Fibroblast of peridontal ligament (primary cell): ENCODE results near the gene MBOAT7.
A peak's percentile ranks its signal among the peaks of the same experiment; 100 is the strongest.

ENCODE experiments used
- DNase-seq: peaks from one replicate; pipeline ENCODE4 v3.0.0-alpha.2; 2010; ENCODE audit errors: extremely low read depth

The MBOAT7 gene

DNA sequence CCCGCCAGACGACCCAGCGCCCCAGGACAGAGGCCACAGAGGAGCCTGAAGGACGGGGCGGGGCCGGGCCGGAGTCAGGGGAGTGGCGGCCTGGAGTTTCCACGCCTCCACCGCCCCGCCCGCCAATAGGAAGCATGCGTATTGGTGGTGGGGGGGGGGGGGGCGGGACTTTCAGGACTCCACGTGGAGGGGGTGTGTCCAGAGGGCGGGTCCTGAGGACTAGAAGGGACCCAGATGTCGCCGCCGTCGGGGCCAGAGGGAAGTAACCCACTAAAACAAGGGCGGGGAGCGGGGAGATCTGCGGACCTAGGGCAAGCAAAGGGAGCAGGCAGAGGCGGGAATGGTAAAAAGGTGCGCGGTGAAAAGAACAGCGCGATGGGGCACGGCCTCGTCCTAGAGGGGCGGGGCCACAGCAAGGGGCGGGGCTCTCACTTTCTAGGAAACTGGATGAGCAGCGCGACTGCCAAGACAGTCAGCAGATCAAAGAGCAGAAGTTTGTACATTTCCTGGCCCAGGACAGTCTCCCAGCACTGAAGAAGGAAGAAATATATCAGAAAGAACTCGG, 27.1 kb downstream of the MBOAT7 start:
- DNase-seq, result peak; percentile 27

DNA sequence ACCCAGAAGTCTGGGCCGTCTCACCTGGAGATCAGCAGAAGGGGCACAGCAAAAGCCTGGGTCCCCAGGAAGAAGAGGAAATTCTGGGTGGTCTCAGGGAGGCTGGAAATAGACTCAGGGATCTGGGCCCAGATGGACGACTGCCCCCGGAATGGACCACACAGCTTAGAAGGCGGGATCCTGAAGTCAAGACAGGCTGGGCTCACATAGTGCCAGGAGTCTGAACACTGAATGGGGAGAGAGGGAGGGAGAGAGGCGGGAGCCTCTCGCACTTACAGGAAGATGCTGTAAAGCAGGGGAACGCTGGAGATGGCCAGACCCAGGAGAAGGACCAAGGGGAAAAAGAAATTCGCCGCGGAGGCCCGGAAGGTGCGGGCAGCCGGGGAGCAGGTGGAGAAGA, 28.5 kb downstream of the MBOAT7 start:
- DNase-seq, result no peak

DNA sequence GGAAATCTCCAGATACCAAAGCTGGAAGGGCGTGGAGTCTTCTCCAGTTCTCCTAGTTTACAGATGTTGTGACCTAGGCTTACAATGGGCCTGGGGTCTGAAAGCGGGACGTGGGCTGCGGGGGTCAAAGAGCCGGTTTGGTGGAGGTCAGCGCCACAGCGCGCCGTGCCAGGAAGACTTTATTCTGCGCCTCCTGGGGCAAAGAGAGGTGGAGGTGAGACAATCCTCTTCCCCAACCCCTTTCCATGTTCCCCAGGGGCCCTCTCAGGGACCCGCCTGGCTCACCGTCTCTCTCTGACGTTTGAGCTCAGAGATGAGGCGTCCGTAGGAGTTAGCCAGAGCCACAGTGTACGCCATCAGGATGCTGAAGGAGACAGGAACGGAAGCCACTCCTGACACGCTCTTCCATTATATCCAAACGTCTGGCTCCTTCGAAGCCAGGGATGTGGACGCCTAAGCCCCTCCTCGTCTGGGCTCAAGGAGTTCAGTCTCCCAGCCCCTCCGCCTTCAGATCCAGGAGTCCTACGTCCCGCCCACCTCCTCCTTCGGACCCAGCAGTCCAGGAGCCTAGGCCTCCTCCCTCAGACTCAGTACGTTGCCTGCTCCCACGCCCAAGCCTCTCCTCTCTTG, 29.1 kb downstream of the MBOAT7 start:
- peak; percentile 18 for DNase-seq

DNA sequence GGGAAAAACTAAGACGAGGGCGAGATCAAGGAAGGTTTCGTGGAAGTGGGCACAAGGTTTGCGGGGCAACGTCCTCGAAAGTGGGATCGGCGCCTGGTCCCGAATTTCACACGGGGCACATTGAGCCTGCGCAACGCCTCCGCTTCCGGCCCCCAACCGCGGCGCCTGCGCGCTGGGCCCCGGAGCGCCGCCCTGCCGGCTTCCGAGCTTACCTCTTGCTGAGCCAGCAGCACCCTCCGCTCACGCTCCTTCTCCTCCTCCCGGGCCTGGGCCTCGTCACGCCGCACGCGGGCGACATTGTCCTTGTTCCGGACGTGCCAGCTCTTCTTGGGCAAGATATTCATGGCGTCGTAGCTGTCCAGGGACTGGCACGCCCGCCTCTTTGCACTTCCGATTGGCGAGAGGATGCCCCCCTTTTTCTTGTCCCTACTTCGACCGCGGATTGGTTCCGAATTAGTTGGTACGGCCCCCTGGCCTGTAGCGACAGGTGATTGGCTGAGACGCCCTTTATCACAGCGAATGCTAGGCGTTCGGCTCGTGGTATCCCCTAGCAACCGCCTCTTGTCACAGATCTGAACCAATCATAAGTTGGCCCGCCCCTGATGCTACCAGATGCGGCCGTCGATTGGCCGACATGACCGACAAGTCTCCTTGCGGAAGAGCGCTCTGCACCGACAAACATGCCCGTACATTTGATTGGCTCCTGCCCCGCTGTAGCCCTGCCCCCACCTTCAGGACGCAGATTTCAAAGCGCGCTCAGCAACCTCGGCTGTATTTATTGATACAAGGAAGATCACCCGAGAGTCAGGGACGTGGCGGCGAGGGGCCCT, 29.8 kb downstream of the MBOAT7 start, which contains the start of gene LENG1:
Gene LENG1 (minus strand): TSS at position 370 of the 830 bp plus-strand sequence. CDS start 26 bp downstream, at position 344.
- DNase-seq, result peak; percentile 100

DNA sequence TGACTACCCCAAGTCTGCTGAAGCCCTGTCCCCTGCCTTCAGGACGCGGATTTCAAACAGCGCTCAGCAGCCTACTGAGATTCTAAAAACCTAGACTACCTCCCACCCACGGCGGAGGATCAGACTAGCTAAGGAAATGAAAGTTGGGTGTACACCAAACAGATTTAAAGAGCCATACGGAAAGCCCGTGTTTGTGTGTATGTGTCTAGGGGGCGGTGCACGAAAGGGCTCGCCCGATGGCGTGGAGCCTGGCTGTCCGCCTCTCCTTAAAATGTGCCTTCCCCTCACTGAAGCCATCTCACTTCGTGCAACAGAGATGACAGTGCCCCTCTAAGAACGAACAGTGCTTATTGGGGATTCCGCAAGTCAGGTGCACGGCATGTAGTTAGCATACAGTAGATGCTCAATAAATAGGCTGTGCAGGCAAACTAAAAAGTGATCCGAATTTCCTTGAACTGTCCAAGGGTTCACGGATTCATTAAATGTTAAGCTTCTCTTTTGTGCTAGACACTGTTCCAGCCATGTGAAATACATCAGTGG, 30.5 kb downstream of the MBOAT7 start:
- peak; percentile 36 for DNase-seq

DNA sequence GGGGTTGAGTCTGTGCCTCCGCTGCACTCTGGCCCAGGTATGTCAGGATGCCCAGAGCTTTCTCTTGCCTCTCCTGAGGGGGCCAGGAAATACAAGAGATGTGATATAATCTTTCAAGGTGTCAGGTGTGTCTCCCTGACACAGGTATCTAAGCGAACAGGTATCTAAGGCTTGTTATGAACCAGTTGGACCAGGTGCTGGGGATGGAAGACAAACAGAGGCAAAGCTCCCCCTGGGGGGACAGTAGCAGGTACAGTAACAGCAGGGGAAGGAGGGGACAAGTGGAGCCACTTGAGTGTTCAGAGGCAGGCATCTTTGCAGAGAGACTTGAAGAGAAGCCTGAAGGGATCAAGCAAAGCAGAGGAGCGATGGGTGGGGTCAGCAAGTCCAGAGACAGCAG, 32.4 kb downstream of the MBOAT7 start:
- no peak for DNase-seq

GRCh38 chr19:54156490-54156889, 32.9 kb downstream of the MBOAT7 start:
- no peak for DNase-seq

GRCh38 chr19:54155694-54156093, 33.7 kb downstream of the MBOAT7 start:
- DNase-seq, result no peak

- DNase-seq, result peak; percentile 17
These were observed 34.6 kb downstream of the MBOAT7 start for GRCh38 chr19:54154603-54155345.

GRCh38 chr19:54153731-54154326, 35.6 kb downstream of the MBOAT7 start:
- DNase-seq, result no peak

- DNase-seq, result peak; percentile 34
These were observed 36.4 kb downstream of the MBOAT7 start for GRCh38 chr19:54152878-54153524.

GRCh38 chr19:54152267-54152666, 37.1 kb downstream of the MBOAT7 start:
- DNase-seq, result no peak

DNA sequence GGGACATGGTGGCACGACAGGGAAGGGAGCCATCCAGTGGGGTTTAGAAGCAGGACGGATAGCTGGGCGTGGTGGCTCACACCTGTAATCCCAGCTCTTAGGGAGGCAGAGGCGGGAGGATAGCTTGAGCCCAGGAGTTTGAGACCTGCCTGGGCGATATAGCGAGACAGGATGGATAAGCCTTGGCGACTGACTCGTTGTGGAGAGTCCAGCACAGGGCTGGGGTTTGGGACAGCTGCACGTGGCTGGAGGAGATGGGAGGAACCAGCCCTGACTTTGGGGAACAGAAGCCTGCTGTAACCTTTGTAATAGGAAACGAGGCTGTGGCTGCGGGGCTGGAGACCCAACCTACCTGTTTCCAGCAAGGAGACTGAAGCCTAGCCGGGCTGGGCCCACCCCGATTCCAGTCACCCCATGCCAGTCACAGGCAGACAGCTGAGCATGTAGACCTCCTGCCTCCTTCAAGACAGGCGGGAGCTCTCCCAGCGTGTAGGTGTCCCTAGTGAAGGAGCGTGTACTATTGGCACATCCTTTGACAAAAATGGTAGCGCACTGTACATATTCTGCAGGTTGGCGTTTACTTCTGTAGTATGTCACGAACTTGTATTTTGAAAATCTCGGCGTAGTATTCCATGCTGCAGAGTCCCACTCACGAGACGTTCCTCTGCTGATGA, 37.9 kb downstream of the MBOAT7 start:
- no peak for DNase-seq

DNA sequence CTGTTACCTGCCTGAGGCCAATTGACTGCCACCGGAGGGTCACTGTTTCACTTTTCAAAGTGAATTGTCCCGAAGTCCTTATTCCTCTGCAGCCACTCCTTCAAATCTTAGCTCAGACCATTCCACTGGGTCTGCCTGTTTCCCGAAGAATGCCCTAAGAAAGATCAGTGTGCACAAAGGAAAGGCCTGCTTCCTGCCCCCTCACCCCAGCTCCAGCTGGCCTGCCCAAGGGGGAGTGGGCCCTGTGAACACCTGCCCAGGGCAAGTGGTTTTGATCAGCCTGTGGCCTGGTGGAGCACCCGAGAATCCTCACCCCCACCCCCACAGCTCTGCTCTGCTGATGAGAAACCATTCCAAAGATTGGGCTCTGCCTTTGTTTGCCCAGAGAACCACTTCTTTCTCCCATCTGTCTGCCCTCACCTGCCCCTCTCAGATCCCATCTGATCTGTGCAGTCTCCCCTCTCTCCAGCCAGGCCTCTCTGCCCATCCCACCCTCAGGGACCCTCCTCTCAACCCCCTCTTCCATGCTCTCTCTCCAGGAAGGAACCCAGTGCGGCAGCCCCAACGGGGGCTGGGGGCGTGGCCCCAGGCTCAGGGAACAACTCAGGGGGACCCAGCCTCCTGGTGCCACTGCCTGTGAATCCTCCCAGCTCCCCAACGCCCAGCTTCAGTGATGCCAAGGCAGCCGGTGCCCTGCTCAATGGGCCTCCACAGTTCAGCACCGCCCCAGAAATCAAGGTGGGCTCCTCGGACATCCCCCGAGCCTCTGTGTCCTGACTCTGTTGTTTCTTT, 40.2 kb downstream of the MBOAT7 start:
- DNase-seq, result no peak

DNA sequence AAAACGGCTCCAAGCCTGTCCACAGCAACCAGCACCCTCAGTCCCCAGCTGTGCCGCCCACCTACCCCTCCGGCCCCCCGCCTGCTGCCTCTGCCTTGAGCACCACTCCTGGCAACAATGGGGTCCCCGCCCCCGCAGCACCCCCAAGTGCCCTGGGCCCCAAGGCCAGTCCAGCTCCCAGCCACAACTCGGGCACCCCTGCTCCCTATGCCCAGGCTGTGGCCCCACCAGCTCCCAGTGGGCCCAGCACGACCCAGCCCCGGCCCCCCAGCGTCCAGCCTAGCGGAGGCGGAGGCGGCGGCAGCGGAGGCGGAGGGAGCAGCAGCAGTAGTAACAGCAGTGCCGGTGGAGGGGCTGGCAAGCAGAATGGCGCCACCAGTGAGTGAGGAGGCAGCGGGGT, 41.2 kb downstream of the MBOAT7 start:
- DNase-seq, result no peak

DNA sequence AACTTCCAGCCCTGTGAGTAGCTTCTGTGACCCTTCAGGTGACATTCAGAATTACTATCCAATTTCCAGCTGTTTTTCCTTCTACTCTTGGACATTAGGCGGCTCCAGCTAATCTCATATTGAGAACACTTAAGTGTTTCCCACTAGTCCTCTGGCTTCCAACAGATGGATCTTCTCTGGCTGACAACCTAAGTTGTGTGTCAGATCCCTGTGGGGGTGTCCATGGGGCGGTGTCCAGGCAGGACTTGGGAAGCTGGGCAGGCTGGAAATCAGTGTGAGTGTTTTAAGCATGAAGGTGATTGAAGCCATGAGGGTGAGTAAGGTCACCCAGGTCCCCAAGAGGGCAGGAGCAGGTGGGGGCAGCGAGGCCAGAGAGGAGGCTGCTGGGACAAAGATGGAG, 41.7 kb downstream of the MBOAT7 start:
- DNase-seq, result no peak

DNA sequence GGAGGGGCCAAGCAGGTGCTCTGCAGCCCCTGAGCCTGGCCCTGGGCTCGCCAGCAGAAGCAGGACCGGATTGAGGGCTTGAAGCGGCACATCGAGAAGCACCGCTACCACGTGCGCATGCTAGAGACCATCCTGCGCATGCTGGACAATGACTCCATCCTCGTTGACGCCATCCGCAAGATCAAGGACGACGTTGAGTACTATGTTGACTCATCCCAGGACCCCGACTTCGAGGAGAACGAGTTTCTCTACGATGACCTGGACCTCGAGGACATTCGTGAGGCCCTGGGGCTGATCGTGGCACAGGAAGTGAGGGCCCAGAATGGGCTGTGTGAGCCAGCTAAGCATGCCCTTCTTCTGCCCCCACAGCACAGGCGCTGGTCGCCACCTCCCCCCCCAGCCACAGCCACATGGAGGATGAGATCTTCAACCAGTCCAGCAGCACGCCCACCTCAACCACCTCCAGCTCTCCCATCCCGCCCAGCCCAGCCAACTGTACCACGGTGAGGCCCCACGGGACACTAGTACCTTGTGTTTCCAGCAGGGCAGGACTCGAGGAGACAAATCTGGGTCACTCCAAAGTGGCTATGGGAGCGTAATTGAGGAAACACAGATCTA, 43.7 kb downstream of the MBOAT7 start:
- DNase-seq, result no peak

- no peak for DNase-seq
These were observed 47.1 kb downstream of the MBOAT7 start for GRCh38 chr19:54142166-54142780.

- DNase-seq, result peak; percentile 49
These were observed 48.0 kb downstream of the MBOAT7 start for GRCh38 chr19:54141356-54141755.
